Measurements from ENCODE around the gene CDC42EP1.

The CDC42EP1 gene

GRCh38 chr22:37559521-37559900 lies 769 bp upstream of the CDC42EP1 start:
- DNase-seq (ENCODE audit: low read depth in 1 of 2, low spot score in 1 of 2) = no peak

GRCh38 chr22:37560608-37561211 lies 430 bp downstream of the CDC42EP1 start:
- DNase-seq (ENCODE audit: low read depth in 1 of 2, low spot score in 1 of 2) = no peak

GRCh38 chr22:37561212-37562048 lies 1.1 kb downstream of the CDC42EP1 start:
- peak; percentile 61 to 63 for DNase-seq (ENCODE audit: low read depth in 1 of 2, low spot score in 1 of 2)

- no peak for DNase-seq (ENCODE audit: low read depth in 1 of 2, low spot score in 1 of 2)
Observed at GRCh38 chr22:37562049-37562875, 2.0 kb downstream of the CDC42EP1 start.

GRCh38 chr22:37563153-37564081 lies 3.1 kb downstream of the CDC42EP1 start:
- DNase-seq (ENCODE audit: low read depth in 1 of 2, low spot score in 1 of 2) = no peak

- DNase-seq (ENCODE audit: low read depth in 1 of 2, low spot score in 1 of 2) = no peak
Observed at GRCh38 chr22:37564111-37564711, 3.9 kb downstream of the CDC42EP1 start.

- no peak for DNase-seq (ENCODE audit: low read depth in 1 of 2, low spot score in 1 of 2)
Observed at GRCh38 chr22:37565830-37566229, 5.5 kb downstream of the CDC42EP1 start.

GRCh38 chr22:37566329-37566837 lies 6.1 kb downstream of the CDC42EP1 start:
- DNase-seq (ENCODE audit: low read depth in 1 of 2, low spot score in 1 of 2) = no peak

- peak; percentile 83 to 84 for DNase-seq (ENCODE audit: low read depth in 1 of 2, low spot score in 1 of 2)
Observed at GRCh38 chr22:37566903-37567798, 6.9 kb downstream of the CDC42EP1 start.

- DNase-seq (ENCODE audit: low read depth in 1 of 2, low spot score in 1 of 2) = no peak
Observed at GRCh38 chr22:37568012-37568411, 7.7 kb downstream of the CDC42EP1 start.

GRCh38 chr22:37568448-37569008 lies 8.2 kb downstream of the CDC42EP1 start:
- no peak for DNase-seq (ENCODE audit: low read depth in 1 of 2, low spot score in 1 of 2)

- DNase-seq (ENCODE audit: low read depth in 1 of 2, low spot score in 1 of 2) = no peak
Observed at GRCh38 chr22:37569009-37569920, 9.0 kb downstream of the CDC42EP1 start.

GRCh38 chr22:37569921-37570660 lies 9.8 kb downstream of the CDC42EP1 start:
- DNase-seq (ENCODE audit: low read depth in 1 of 2, low spot score in 1 of 2) = no peak

- no peak for DNase-seq (ENCODE audit: low read depth in 1 of 2, low spot score in 1 of 2)
Observed at GRCh38 chr22:37570661-37570976, 10.3 kb downstream of the CDC42EP1 start.

- no peak for DNase-seq (ENCODE audit: low read depth in 1 of 2, low spot score in 1 of 2)
Observed at GRCh38 chr22:37571258-37571991, 11.1 kb downstream of the CDC42EP1 start.

- DNase-seq (ENCODE audit: low read depth in 1 of 2, low spot score in 1 of 2) = no peak
Observed at GRCh38 chr22:37571992-37572373, 11.7 kb downstream of the CDC42EP1 start.

Measured in activated T-helper 1 cell treated with anti-CD3 and anti-CD28 coated beads, Interleukin-2, amount 50 U/mL, for 16 hours (primary cell).